HepG2 (cell line): Measurements from ENCODE around the gene ARHGAP15.

Experiments
- FOXA1 ChIP-seq, 2 experiments: fragments of 450-650 bp in 1 of 2; sonication (generic) in 1 of 2; formaldehyde crosslinking in 1 of 2; IDR thresholded peaks; 2 replicates each; pipeline versions ENCODE4 v1.4.0 to v1.6.1; 2016 to 2020; ENCODE audit warnings: missing genetic modification reagents in 1 of 2
- TF ChIP-seq, protein P1 (sequence below): sonication (generic); formaldehyde crosslinking; IDR thresholded peaks from 2 replicates; pipeline ENCODE4 v1.8.1; 2023; ENCODE audit warnings: mild to moderate bottlenecking, missing genetic modification reagents, borderline replicate concordance
- TF ChIP-seq, protein P2 (sequence below): sonication (generic); formaldehyde crosslinking; IDR thresholded peaks from 2 replicates; pipeline ENCODE4 v1.5.0; 2020; ENCODE audit warnings: missing genetic modification reagents
- TF ChIP-seq, protein P3 (sequence below): sonication (generic); formaldehyde crosslinking; IDR thresholded peaks from 2 replicates; pipeline ENCODE4 v1.4.0; 2020; ENCODE audit warnings: missing genetic modification reagents
- TF ChIP-seq, protein P4 (sequence below), 2 experiments: sonication (generic) in 1 of 2; formaldehyde crosslinking in 1 of 2; IDR thresholded peaks; 2 replicates each; pipeline versions ENCODE4 v1.4.0 to v1.6.1; 2018 to 2020; ENCODE audit warnings: missing genetic modification reagents in 2 of 2, borderline replicate concordance in 1 of 2, low read depth in 1 of 2, mild to moderate bottlenecking in 1 of 2, missing biosample characterization in 1 of 2

DNA sequence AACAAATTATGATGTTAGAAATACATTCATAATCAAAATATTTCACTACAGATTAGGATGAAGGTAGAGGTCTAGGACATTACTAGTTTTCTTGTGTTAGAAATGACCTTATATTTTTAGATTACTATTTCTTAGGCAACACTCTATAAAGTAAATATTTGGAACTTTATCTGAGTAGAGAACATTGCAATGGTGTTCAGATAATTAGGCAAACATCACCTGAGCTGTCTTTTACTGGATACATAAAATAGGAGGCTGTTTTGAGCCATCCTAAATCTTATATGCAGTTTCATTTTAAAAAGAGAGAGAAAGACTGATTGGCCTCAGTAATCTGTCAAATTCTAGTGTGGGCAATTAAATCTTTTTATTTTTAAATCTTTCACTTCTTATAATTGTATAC lies 304.6 kb downstream of the ARHGAP15 start:
- TF ChIP-seq, protein P1, sequence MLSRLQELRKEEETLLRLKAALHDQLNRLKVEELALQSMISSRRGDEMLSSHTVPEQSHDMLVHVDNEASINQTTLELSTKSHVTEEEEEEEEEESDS (CRISPR knock-in tag): no peak
- TF ChIP-seq, protein P2, sequence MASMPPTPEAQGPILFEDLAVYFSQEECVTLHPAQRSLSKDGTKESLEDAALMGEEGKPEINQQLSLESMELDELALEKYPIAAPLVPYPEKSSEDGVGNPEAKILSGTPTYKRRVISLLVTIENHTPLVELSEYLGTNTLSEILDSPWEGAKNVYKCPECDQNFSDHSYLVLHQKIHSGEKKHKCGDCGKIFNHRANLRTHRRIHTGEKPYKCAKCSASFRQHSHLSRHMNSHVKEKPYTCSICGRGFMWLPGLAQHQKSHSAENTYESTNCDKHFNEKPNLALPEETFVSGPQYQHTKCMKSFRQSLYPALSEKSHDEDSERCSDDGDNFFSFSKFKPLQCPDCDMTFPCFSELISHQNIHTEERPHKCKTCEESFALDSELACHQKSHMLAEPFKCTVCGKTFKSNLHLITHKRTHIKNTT: no peak
- TF ChIP-seq, protein P3, sequence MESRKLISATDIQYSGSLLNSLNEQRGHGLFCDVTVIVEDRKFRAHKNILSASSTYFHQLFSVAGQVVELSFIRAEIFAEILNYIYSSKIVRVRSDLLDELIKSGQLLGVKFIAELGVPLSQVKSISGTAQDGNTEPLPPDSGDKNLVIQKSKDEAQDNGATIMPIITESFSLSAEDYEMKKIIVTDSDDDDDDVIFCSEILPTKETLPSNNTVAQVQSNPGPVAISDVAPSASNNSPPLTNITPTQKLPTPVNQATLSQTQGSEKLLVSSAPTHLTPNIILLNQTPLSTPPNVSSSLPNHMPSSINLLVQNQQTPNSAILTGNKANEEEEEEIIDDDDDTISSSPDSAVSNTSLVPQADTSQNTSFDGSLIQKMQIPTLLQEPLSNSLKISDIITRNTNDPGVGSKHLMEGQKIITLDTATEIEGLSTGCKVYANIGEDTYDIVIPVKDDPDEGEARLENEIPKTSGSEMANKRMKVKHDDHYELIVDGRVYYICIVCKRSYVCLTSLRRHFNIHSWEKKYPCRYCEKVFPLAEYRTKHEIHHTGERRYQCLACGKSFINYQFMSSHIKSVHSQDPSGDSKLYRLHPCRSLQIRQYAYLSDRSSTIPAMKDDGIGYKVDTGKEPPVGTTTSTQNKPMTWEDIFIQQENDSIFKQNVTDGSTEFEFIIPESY (CRISPR knock-in tag): no peak
- TF ChIP-seq, protein P4, sequence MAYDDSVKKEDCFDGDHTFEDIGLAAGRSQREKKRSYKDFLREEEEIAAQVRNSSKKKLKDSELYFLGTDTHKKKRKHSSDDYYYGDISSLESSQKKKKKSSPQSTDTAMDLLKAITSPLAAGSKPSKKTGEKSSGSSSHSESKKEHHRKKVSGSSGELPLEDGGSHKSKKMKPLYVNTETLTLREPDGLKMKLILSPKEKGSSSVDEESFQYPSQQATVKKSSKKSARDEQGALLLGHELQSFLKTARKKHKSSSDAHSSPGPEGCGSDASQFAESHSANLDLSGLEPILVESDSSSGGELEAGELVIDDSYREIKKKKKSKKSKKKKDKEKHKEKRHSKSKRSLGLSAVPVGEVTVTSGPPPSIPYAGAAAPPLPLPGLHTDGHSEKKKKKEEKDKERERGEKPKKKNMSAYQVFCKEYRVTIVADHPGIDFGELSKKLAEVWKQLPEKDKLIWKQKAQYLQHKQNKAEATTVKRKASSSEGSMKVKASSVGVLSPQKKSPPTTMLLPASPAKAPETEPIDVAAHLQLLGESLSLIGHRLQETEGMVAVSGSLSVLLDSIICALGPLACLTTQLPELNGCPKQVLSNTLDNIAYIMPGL (CRISPR knock-in tag; IDR thresholded peaks at IDR 0.05; ENCODE audit: borderline replicate concordance in 1 of 2, low read depth in 1 of 2): no peak
- TF ChIP-seq FOXA1 (IDR thresholded peaks at IDR 0.05): no peak
- TF ChIP-seq FOXA1 (CRISPR knock-in tag; IDR thresholded peaks at IDR 0.05): no peak
